ENCODE results near the gene LMBR1. TPM values are rescaled to one million over a fixed set of nuclear protein-coding genes. Genes with fewer than 3 reads are reported as not detected.

Gene LMBR1
- total RNA-seq, 1 donor from 2014 or later: 73.7 TPM

DNA sequence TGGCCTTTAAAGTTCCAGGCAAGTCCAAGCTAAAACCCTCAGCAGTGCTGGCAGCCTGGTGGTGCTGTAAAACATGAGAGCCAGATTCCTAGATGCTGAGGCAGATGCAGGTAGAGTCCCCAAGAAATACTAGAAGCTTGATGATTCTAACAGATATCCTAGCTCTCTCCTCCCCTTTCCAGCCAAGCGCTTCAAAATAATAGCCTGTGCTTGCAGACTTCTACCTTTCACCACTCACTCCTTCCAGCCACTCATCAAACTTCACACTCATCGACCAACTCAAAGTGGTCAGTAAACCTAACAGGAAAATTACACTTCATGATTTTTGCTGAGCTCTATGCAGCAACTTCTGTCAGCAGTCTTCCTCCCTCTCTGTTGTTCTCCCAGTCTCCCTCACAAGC, 50.2 kb downstream of the LMBR1 start:
- FAIRE-seq (no peak), DNase-seq (ENCODE audit: low read depth) (no peak)
- no peaks in the 10 kb centered on the region for H3K27me3 ChIP-seq (ENCODE audit: control insufficient read depth, insufficient read depth, low read length)
- TF ChIP-seq, protein P1, sequence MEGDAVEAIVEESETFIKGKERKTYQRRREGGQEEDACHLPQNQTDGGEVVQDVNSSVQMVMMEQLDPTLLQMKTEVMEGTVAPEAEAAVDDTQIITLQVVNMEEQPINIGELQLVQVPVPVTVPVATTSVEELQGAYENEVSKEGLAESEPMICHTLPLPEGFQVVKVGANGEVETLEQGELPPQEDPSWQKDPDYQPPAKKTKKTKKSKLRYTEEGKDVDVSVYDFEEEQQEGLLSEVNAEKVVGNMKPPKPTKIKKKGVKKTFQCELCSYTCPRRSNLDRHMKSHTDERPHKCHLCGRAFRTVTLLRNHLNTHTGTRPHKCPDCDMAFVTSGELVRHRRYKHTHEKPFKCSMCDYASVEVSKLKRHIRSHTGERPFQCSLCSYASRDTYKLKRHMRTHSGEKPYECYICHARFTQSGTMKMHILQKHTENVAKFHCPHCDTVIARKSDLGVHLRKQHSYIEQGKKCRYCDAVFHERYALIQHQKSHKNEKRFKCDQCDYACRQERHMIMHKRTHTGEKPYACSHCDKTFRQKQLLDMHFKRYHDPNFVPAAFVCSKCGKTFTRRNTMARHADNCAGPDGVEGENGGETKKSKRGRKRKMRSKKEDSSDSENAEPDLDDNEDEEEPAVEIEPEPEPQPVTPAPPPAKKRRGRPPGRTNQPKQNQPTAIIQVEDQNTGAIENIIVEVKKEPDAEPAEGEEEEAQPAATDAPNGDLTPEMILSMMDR (IDR thresholded peaks at IDR 0.05; ENCODE audit: insufficient read depth, low read length, severe bottlenecking): no peak
- no peak overlapping the region for H3K4me3 ChIP-seq (ENCODE audit: low read depth, low read length)
- H3K36me3 ChIP-seq (ENCODE audit: control insufficient read depth, insufficient read depth, low read length): no peaks in the 10 kb centered on the region

DNA sequence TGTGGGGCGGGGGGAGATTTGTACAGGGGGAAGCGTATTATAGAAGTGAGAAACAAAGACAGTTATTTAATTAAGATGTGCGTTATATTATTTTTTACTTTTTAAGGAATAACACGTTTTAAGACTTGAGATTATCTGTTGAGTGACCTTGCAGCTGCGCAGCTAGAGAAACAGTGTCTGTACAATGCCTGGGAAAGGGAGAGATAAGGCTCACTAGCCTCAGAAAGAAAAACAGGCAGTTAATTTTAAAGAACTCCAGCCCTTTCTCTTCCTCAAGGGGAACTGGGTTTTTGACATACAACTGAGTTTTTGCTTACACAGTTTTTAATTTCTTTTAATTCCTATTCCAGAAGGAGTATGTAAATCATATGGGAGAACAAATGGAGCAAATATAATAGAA, 50.7 kb downstream of the LMBR1 start:
- Histone ChIP-seq H3K4me3 (ENCODE audit: low read depth, low read length) (no peak overlapping the region), H3K27me3 (ENCODE audit: control insufficient read depth, insufficient read depth, low read length) (no peaks in the 10 kb centered on the region), H3K36me3 (ENCODE audit: control insufficient read depth, insufficient read depth, low read length) (no peaks in the 10 kb centered on the region)
- TF ChIP-seq, protein P1 (IDR thresholded peaks at IDR 0.05; ENCODE audit: insufficient read depth, low read length, severe bottlenecking): no peak
- FAIRE-seq: no peak
- DNase-seq (ENCODE audit: low read depth): no peak

DNA sequence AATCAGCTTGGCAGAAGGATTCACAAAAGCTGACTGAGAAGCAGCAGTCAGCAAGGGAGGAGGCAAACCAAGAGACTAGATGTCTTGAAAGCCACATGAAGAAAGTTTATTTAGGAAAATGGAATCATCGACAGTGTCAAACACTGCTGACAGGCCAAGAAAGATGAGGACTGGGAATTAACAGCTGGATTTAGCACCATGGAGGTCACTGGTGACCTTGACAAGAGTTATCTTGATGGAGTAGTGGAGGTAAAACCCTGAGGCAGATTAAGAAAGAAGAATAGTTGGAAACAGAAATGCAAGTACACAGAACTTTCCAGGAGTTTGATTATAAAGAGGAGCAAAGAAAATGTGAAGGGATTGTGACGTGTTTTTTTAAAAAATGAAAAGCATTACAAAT, 51.5 kb downstream of the LMBR1 start:
- DNase-seq (ENCODE audit: low read depth) (no peak), FAIRE-seq (no peak)
- Histone ChIP-seq H3K4me3 (ENCODE audit: low read depth, low read length) (no peak overlapping the region), H3K36me3 (ENCODE audit: control insufficient read depth, insufficient read depth, low read length) (no peaks in the 10 kb centered on the region), H3K27me3 (ENCODE audit: control insufficient read depth, insufficient read depth, low read length) (no peaks in the 10 kb centered on the region)
- TF ChIP-seq, protein P1 (IDR thresholded peaks at IDR 0.05; ENCODE audit: insufficient read depth, low read length, severe bottlenecking): no peak

DNA sequence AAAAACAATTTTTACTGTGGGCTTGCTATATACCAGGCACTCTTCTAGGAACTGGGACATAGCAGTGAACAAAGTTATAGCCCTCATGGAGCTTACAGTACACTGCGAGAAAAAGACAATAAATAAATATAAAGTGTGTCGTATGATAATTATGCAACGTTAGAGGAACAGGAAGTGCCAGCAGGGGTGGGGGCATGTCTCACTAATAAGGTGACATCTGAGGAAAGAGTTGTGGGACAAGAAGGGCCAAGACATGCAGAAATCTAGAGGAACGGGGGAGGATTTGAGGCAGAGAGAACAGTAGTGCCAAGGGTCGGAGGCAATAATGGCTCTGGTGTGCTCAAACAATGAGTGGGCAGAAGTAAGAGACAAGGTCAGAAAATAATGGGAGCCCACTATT, 52.8 kb downstream of the LMBR1 start:
- TF ChIP-seq, protein P1 (IDR thresholded peaks at IDR 0.05; ENCODE audit: insufficient read depth, low read length, severe bottlenecking): no peak
- Histone ChIP-seq H3K27me3 (ENCODE audit: control insufficient read depth, insufficient read depth, low read length) (no peaks in the 10 kb centered on the region), H3K4me3 (ENCODE audit: low read depth, low read length) (no peak overlapping the region), H3K36me3 (ENCODE audit: control insufficient read depth, insufficient read depth, low read length) (no peaks in the 10 kb centered on the region)
- FAIRE-seq: no peak
- no peak for DNase-seq (ENCODE audit: low read depth)

DNA sequence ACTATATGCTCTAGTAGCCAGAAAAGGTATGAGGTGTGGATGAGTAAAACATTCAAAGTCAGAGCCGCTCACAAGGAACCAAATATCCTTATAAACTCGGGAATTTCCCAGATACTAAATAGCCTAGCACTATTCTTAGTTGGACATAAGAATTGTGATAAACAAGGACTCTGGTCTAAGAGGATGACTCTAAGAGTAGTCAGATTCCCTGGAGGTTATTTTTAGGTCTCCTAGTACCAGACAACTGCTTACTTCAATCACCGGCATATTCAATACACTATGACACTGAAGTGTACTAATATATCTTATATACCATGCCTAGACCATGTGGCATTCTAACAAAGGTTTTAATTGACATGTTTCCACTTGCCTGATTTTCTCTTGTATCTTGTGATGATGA, 56.5 kb downstream of the LMBR1 start:
- peaks cover 4% of the 10 kb centered on the region for H3K36me3 ChIP-seq (ENCODE audit: control insufficient read depth, insufficient read depth, low read length)
- FAIRE-seq (no peak), DNase-seq (ENCODE audit: low read depth) (peak; percentile 79)
- no peak overlapping the region for H3K4me3 ChIP-seq (ENCODE audit: low read depth, low read length)
- no peaks in the 10 kb centered on the region for H3K27me3 ChIP-seq (ENCODE audit: control insufficient read depth, insufficient read depth, low read length)
- TF ChIP-seq, protein P1 (IDR thresholded peaks at IDR 0.05; ENCODE audit: insufficient read depth, low read length, severe bottlenecking): no peak

DNA sequence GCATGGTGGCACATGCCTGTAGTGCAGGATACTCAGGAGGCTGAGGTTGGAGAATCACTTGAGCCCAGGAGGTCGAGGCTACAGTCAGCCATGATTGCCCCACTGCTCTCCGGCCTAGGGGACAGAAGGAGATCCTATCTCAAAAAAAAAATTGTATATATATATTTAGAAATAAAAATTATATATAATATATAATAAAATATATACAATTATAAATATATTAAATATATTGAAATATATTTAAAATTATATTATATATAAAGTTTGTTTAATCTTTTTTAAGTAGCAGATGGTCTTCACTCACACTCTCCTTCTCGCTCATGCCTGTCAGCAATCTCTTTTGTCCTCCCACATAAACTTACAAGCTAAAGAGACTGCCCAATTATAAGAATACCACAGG, 58.5 kb downstream of the LMBR1 start:
- TF ChIP-seq, protein P1 (IDR thresholded peaks at IDR 0.05; ENCODE audit: insufficient read depth, low read length, severe bottlenecking): no peak
- H3K36me3 ChIP-seq (ENCODE audit: control insufficient read depth, insufficient read depth, low read length): peaks cover 4% of the 10 kb centered on the region
- H3K4me3 ChIP-seq (ENCODE audit: low read depth, low read length): no peak overlapping the region
- DNase-seq (ENCODE audit: low read depth) (no peak), FAIRE-seq (no peak)
- H3K27me3 ChIP-seq (ENCODE audit: control insufficient read depth, insufficient read depth, low read length): no peaks in the 10 kb centered on the region

Measured in bronchial epithelial cell (primary cell).